ENCODE results near the gene SCGB1D1. TPM values are rescaled to one million over a fixed set of nuclear protein-coding genes. Genes with fewer than 3 reads are reported as not detected.

SCGB1D1 gene
- total RNA-seq, 1 experiment from 2014 or later, result not detected

- TF ChIP-seq ARID4B (CRISPR knock-in tag; IDR thresholded peaks at IDR 0.05; ENCODE audit: borderline replicate concordance) (no peak), MYBL2 (CRISPR knock-in tag; IDR thresholded peaks at IDR 0.05) (no peak), ZBTB43 (CRISPR knock-in tag; IDR thresholded peaks at IDR 0.05) (no peak), E2F4 (CRISPR knock-in tag; IDR thresholded peaks at IDR 0.05; ENCODE audit: borderline replicate concordance, low read depth) (no peak), FOXK1 (CRISPR knock-in tag; IDR thresholded peaks at IDR 0.05) (no peak), ZNF219 (CRISPR knock-in tag; IDR thresholded peaks at IDR 0.05; ENCODE audit: borderline replicate concordance) (no peak), ZNF396 (CRISPR knock-in tag; IDR thresholded peaks at IDR 0.05; ENCODE audit: borderline replicate concordance) (no peak), ZNF423 (CRISPR knock-in tag; IDR thresholded peaks at IDR 0.05) (no peak), ZNF416 (CRISPR knock-in tag; IDR thresholded peaks at IDR 0.05) (no peak), CTCF (IDR thresholded peaks at IDR 0.05) (no peak), HMGXB4 (CRISPR knock-in tag; IDR thresholded peaks at IDR 0.05) (no peak), OVOL2 (CRISPR knock-in tag; IDR thresholded peaks at IDR 0.05; ENCODE audit: borderline replicate concordance) (no peak)
These were observed 48.6 kb upstream of the SCGB1D1 start (continued) for GRCh38 chr11:62141111-62142042.

GRCh38 chr11:62142043-62142375, 48.0 kb upstream of the SCGB1D1 start:
- no peak for ATAC-seq
- Mint-ChIP-seq H3K4me3 (no peak overlapping the region), H3K27me3 (ENCODE audit: low read depth) (no peaks in the 10 kb centered on the region), H3K27ac (no peak overlapping the region), H3K36me3 (peaks cover 50% of the 10 kb centered on the region), H3K9me3 (no peaks in the 10 kb centered on the region), H3K4me1 (no peaks in the 10 kb centered on the region)
- DNase-seq (ENCODE audit: low spot score), result no peak
- TF ChIP-seq ZNF512 (CRISPR knock-in tag; IDR thresholded peaks at IDR 0.05; ENCODE audit: borderline replicate concordance) (no peak), ZMAT4 (CRISPR knock-in tag; IDR thresholded peaks at IDR 0.05) (no peak), GABPB1 (CRISPR knock-in tag; IDR thresholded peaks at IDR 0.05) (no peak), ETV6 (CRISPR knock-in tag; IDR thresholded peaks at IDR 0.05) (no peak), NR2C2 (CRISPR knock-in tag; IDR thresholded peaks at IDR 0.05) (no peak), CREB1 (CRISPR knock-in tag; IDR thresholded peaks at IDR 0.05) (no peak)
- POLR2A ChIA-PET, result interaction anchor here (0.6 kb wide), 1 partner anchor 412 kb away, joined by 4 read pairs; no protein-coding TSS in a partner anchor
- CTCF ChIA-PET, result no interaction called here

All from WTC11 (cell line).